BLaER1 (cell line): ENCODE data around the gene WWOX.

Source experiments
- H3K27ac ChIP-seq: shearing (Covaris generic); formaldehyde crosslinking; 2 replicates; pipeline ENCODE4 v1.8.1; 2022
- H3K27me3 ChIP-seq: shearing (Covaris generic); formaldehyde crosslinking; 2 replicates; pipeline ENCODE4 v1.8.1; 2022
- H3K36me3 ChIP-seq: shearing (Covaris generic); formaldehyde crosslinking; 2 replicates; pipeline ENCODE4 v1.8.1; 2022
- H3K4me1 ChIP-seq: shearing (Covaris generic); formaldehyde crosslinking; 2 replicates; pipeline ENCODE4 v1.8.1; 2022
- H3K4me2 ChIP-seq: shearing (Covaris generic); formaldehyde crosslinking; 2 replicates; pipeline ENCODE4 v1.8.1; 2022
- H3K4me3 ChIP-seq: shearing (Covaris generic); formaldehyde crosslinking; 2 replicates; pipeline ENCODE4 v1.8.1; 2022
- H3K9ac ChIP-seq: shearing (Covaris generic); formaldehyde crosslinking; 2 replicates; pipeline ENCODE4 v1.8.1; 2022
- H3K9me3 ChIP-seq: shearing (Covaris generic); formaldehyde crosslinking; 2 replicates; pipeline ENCODE4 v1.8.1; 2022
- H4K20me1 ChIP-seq: shearing (Covaris generic); formaldehyde crosslinking; 2 replicates; pipeline ENCODE4 v1.8.1; 2022
- Cebpa-rat ChIP-seq: shearing (Covaris generic); IDR thresholded peaks from 2 replicates; pipeline ENCODE4 v1.8.1; 2022

The WWOX gene

DNA sequence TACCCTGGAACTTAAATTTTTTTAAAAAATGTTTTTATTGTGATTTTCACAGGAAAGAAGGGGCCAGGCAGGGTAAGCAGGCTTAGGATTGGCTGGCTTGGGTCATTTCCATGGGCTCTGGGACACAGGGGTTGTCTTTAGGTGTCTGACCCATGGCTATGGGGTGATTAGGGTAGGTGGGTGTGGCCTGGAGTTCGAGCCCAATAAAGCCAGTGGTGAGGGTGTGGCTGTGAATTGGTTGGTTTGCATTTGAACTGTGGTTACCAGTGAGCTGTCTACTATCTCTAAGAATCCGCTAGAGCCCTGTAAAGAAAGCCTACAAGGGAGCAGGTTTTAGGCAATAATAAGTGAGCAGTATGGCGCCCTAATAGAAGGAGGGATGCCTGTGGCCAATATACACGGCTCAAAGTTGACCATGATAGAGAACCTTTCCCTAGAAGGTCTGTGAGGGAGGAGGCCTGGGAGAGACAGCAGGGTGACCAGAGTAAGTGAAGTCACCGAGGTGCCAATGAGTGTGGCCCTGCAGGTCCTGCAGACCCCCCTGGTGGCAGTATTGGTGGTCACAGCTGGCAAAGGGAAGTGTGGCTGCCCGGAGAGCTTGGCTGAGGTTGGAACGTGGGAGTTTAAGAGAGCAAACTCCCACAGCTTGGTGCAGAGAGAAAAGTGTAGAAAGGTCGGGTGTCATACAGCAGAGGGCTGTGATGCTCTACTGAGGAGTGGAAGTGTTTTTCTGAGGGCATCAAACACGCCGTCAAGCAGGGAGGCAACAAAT, 454.0 kb downstream of the WWOX start:
- Histone ChIP-seq H3K4me1 (no peaks in the 10 kb centered on the region; the same call in 1 of the 2 replicates), H3K9me3 (no peaks in the 10 kb centered on the region), H4K20me1 (no peaks in the 10 kb centered on the region), H3K27ac (no peak overlapping the region), H3K27me3 (no peaks in the 10 kb centered on the region), H3K36me3 (no peaks in the 10 kb centered on the region), H3K9ac (no peak overlapping the region), H3K4me2 (no peak overlapping the region), H3K4me3 (no peak overlapping the region)
- TF ChIP-seq Cebpa-rat, result no peak

DNA sequence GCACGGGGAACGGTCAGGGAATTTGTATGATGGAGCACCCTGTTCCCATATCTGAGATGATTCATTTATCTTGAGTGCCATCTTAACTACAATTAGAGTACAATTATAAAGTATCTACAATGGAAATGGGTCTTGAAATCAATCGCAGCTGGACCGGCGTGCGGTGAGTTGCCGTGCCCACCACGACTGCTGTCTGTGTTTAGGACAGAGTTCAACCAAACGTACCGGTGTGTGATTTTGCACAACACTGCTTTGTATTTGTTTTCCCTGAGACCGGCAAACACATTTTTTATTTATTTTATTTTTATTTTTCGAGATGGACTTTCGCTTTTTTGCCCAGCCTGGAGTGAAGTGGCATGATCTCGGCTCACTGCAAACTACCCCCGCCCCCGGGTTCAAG, 457.0 kb downstream of the WWOX start:
- Histone ChIP-seq H3K27me3 (no peaks in the 10 kb centered on the region), H3K4me3 (no peak overlapping the region), H3K36me3 (no peaks in the 10 kb centered on the region), H3K4me1 (no peaks in the 10 kb centered on the region; the same call in 1 of the 2 replicates), H4K20me1 (no peaks in the 10 kb centered on the region), H3K4me2 (no peak overlapping the region), H3K9me3 (no peaks in the 10 kb centered on the region), H3K27ac (no peak overlapping the region), H3K9ac (no peak overlapping the region)
- no peak for TF ChIP-seq Cebpa-rat

DNA sequence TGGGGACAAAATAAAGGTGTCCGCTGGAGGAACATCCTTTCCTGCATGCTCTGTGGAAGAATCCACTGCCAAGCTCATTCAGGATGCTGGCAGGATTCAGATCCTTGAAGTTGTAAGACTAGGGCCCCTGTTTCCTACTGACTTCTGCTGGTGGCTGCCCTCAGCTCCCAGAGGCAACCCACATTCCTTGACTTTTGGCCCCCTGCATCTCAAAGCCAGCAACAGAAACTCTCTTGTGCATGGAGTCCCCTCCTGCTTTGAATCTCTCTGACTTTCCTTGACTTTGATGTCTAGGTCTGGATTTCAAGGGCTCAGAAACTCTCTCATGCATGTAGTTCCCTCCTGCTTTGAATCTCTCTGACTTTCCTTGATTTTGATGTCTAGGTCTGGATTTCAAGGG, 461.5 kb downstream of the WWOX start:
- Histone ChIP-seq H3K27me3 (no peaks in the 10 kb centered on the region), H3K4me3 (no peak overlapping the region), H3K36me3 (no peaks in the 10 kb centered on the region), H3K4me1 (peaks cover 8% of the 10 kb centered on the region), H3K9ac (no peak overlapping the region), H3K9me3 (no peaks in the 10 kb centered on the region; the same call in 1 of the 2 replicates), H3K27ac (no peak overlapping the region), H3K4me2 (no peak overlapping the region), H4K20me1 (no peaks in the 10 kb centered on the region)
- TF ChIP-seq Cebpa-rat, result no peak

DNA sequence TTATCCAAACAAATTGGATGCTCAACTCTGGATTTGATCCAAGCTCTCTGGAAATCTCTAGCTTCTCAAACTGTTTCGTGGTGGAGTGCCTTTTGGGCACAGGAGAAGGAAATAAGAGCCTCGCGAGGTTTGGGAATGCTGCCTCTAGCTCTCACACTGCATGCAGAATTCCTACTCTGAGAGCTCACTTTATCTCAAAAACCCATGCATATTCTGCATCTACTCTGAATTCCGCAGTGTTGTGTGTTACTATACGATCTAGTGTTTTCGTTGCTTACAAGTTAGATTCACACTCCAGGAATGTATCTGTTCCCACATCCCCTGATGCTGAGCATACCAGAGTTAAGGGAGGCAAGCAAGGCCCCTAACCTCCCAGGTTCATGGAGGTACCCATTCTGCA, 462.7 kb downstream of the WWOX start:
- no peaks in the 10 kb centered on the region for H4K20me1 ChIP-seq
- no peak overlapping the region for H3K9ac ChIP-seq
- no peaks in the 10 kb centered on the region for H3K36me3 ChIP-seq
- no peaks in the 10 kb centered on the region for H3K27me3 ChIP-seq
- H3K4me3 ChIP-seq, result no peak overlapping the region
- H3K9me3 ChIP-seq, result no peaks in the 10 kb centered on the region; the same call in 1 of the 2 replicates
- no peak overlapping the region for H3K27ac ChIP-seq
- peaks cover 8% of the 10 kb centered on the region for H3K4me1 ChIP-seq
- no peak for TF ChIP-seq Cebpa-rat
- no peak overlapping the region for H3K4me2 ChIP-seq

DNA sequence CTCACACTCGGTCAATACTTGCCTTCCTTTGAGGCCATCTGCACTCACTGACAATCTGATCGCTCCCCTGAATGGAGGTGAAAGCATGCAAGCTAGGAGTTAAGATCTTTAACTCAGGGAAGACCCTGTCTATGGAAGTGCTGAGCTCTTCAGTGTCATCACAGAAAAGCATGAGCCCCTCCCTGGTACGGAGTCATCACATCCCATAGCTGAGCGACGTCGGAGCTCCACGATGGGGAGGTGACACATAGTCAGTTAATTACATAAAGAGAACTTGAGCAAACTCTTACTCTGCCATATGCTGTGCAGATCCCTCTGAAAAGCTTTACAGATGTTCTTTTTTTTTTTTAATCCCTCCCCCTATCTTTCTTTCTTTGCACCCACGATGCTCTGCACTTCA, 463.2 kb downstream of the WWOX start:
- Histone ChIP-seq H3K27me3 (no peaks in the 10 kb centered on the region), H4K20me1 (no peaks in the 10 kb centered on the region), H3K36me3 (no peaks in the 10 kb centered on the region), H3K4me2 (no peak overlapping the region), H3K4me3 (no peak overlapping the region), H3K27ac (no peak overlapping the region), H3K9ac (no peak overlapping the region), H3K9me3 (no peaks in the 10 kb centered on the region; the same call in 1 of the 2 replicates), H3K4me1 (peaks cover 8% of the 10 kb centered on the region)
- no peak for TF ChIP-seq Cebpa-rat

DNA sequence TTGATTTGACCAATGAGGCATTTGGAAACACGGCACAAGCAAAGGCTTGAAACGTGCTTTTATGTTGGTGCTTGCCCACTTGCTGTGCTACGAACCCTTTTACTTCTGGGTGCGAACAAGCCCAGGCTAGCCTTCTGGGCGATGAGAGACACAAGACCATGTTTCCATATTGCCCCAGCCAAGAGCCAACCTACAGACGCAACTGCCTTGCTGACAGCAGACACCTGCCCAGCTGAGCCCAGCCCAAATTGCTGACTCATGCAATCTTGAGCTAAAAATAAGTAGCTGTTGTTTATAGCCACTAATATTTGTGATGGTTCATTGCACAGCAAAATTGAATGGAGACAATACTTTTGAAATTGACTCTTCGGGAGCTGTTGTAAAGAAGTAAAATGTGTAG, 464.5 kb downstream of the WWOX start:
- H3K9ac ChIP-seq, result no peak overlapping the region
- no peak overlapping the region for H3K4me2 ChIP-seq
- TF ChIP-seq Cebpa-rat, result no peak
- H4K20me1 ChIP-seq, result no peaks in the 10 kb centered on the region
- no peaks in the 10 kb centered on the region for H3K27me3 ChIP-seq
- peaks cover 8% of the 10 kb centered on the region for H3K4me1 ChIP-seq
- no peak overlapping the region for H3K4me3 ChIP-seq
- no peak overlapping the region for H3K27ac ChIP-seq
- H3K36me3 ChIP-seq, result no peaks in the 10 kb centered on the region
- no peaks in the 10 kb centered on the region; the same call in 1 of the 2 replicates for H3K9me3 ChIP-seq

DNA sequence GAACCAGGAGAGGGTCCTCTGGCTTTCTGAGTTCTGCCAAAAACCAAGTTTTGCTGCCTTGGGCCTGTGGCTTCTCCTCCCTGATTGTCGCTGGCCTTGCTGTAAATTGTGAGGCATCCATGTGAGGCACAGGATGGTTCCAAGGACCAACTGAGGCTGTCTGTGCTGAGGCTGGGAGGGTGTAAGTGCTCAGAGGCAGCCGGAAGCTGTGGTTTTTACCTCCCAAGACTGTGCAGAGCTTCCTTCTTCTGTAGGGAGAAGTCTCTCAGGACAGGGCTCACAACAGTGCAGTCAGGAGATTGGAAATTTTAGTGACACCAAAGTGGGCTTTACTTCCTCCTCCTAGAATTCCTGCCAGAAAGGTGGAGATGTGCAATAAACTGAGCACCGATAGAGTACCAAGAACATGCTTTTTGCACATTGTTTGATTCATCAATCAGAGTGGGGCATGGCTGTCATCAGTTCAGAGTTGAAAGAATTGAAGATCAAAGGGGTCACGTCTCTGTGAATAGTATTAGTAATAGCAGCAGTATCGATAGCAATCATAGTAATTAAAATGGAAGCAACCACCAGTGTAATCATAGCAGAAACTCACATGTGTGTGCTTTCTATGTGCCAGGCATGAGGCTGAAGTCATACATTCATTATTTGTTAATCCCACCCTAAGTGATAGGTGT, 467.1 kb downstream of the WWOX start:
- Histone ChIP-seq H3K9me3 (no peaks in the 10 kb centered on the region; the same call in 1 of the 2 replicates), H3K4me1 (peaks cover 8% of the 10 kb centered on the region), H3K36me3 (no peaks in the 10 kb centered on the region), H3K4me3 (no peak overlapping the region), H3K27ac (no peak overlapping the region), H3K27me3 (no peaks in the 10 kb centered on the region), H3K9ac (no peak overlapping the region), H4K20me1 (no peaks in the 10 kb centered on the region), H3K4me2 (no peak overlapping the region)
- TF ChIP-seq Cebpa-rat, result no peak

DNA sequence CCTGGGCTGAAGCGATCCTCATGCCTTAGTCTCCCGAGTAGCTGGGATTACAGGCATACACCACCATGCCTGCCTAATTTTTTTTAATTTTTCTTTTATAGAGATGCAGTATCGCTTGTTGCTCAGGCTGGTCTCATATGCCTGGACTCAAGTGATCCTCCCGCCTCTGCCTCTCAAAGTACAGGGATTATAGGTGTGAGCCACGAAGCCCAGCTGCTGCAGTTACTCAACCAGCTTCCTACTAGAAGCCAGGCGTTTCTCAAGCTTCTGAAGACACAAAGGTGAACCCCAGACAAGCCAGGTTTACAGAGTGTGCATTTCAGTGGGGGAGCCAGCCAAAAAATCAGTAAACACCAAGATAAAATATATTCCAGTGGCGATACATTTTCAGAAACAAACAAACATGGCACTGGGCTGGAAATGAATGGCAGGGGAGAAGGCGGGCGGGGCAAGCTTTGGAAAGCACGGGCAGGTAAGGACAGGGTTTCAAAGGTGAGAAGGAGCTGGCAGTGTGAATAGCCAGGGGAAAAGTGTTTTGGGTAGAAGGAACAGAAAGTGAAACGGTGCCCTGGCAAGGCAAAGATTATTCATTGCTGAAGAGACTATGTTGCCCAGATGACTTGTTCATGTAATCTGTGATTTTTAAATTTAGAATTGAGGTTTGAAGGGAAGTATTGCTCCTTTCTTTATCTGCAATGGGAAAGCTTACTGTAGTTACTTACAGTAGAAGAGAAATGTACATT, 471.1 kb downstream of the WWOX start:
- H3K9ac ChIP-seq, result no peak overlapping the region
- no peaks in the 10 kb centered on the region for H3K9me3 ChIP-seq
- no peaks in the 10 kb centered on the region for H3K27me3 ChIP-seq
- no peak overlapping the region for H3K27ac ChIP-seq
- no peaks in the 10 kb centered on the region for H3K4me1 ChIP-seq
- no peak for TF ChIP-seq Cebpa-rat
- no peaks in the 10 kb centered on the region for H4K20me1 ChIP-seq
- no peak overlapping the region for H3K4me3 ChIP-seq
- no peak overlapping the region for H3K4me2 ChIP-seq
- H3K36me3 ChIP-seq, result no peaks in the 10 kb centered on the region

DNA sequence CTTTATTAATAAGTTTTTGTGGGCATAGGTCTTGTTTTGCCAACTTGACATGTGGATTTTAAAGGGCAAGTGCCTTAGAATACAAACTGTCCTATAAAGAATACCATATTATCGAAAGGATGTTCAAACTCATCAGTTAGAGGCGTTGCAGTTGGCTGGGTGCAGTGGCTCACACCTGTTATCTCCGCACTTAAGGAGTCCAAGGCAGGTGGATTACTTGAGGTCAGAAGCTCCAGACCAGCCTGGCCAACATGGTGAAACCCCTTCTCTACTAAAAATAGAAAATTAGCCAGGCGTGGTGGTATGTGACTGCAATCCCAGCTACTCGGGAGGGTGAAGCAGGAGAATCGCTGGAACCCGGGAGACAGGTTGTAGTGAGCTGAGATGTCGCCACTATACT, 472.0 kb downstream of the WWOX start:
- Histone ChIP-seq H3K4me1 (no peaks in the 10 kb centered on the region), H3K27me3 (no peaks in the 10 kb centered on the region), H3K4me3 (no peak overlapping the region)

DNA sequence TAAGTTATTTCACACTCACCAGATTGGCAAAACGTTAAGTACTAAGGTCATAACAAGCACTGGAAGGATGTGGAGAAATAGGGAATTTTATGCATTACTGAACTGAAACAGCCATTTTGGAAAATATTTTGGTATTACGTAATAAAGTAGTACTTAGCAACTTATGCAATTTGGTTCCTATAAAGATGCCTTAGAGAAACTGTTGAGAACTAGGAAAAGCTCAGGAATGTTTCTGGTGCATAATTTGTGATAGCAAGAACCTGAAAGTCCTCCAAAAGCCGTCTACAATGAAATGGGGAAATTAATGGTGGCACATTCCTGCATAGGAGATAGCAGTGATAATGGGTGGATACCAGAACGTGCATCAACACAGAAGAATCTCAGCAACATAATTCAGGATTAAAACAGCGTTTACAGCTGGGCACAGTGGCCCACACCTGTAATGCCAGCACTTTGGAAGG, 472.5 kb downstream of the WWOX start:
- Histone ChIP-seq H3K4me2 (no peak overlapping the region), H3K36me3 (no peaks in the 10 kb centered on the region), H3K9ac (no peak overlapping the region), H3K27me3 (no peaks in the 10 kb centered on the region), H3K9me3 (no peaks in the 10 kb centered on the region), H4K20me1 (no peaks in the 10 kb centered on the region), H3K4me1 (no peaks in the 10 kb centered on the region), H3K27ac (no peak overlapping the region), H3K4me3 (no peak overlapping the region)
- TF ChIP-seq Cebpa-rat, result peak; percentile 56; the same call in 1 of the 2 replicates

More for the DNA sequence above, 472.0 kb downstream of the WWOX start:
- H3K9me3 ChIP-seq, result no peaks in the 10 kb centered on the region
- H3K36me3 ChIP-seq, result no peaks in the 10 kb centered on the region
- H3K27ac ChIP-seq, result no peak overlapping the region
- H3K9ac ChIP-seq, result no peak overlapping the region
- no peaks in the 10 kb centered on the region for H4K20me1 ChIP-seq
- no peak overlapping the region for H3K4me2 ChIP-seq
- TF ChIP-seq Cebpa-rat, result no peak
